SIG-M5 treated with dmso at 0.1 percent for 504 hours (cell line): ENCODE measurements around the gene ZNF253.
"Not testable (repeated sequence)": the region's sequence is repeated elsewhere in the genome, so short reads cannot be mapped to it uniquely, and the experiment has no call there.

Experiments used
- DNase-seq: peaks from one replicate; lab custom pipeline; 2025; ENCODE audit not compliant: unreplicated experiment; lab: John Stamatoyannopoulos, UW

ZNF253 gene

DNA sequence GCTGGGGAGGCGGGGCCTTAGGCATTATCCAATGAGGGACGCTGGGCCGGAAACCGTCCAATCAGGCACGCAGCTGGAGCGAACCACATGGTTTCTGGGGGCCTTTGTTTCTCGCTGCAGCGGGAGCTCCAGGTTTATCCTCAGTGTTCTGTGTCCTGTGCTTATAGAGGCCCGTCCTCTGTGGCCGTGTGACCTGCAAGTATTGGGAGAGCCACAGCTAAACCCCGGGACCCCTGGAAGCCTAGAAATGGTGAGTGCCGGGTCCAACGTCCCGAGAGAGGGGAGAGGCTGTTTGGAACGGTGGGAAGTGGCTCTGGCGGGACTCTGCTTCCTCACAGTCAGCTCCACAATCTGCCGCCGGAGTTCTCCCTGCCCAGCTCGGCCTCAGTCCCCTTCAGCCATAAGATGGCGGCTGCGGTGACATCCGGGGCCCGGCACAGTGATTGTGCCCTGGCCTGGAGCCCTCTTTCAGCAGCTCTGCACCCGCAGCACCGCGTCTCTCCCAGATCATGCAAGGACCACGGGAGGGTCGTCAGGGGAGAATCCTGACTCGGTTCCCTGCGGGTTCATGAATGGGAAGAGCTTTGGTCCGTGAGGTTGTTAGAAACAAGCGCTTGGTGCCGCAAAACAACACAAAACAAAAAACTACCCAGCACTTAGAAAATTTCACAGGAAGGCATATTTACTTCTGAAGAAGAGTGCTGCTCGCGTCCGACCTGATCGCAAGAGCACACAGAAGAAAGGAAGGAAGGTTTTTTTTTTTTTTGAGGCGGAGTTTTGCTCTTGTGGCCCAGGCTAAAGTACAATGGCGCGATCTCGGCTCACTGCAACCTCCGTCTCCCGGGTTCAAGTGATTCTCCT lies at the start of gene ZNF253:
Gene ZNF253, plus strand, starts transcription at position 133 of the 861 bp plus-strand sequence. Its CDS starts 115 bp downstream, at position 248.
- DNase-seq, result peak; percentile 61

DNA sequence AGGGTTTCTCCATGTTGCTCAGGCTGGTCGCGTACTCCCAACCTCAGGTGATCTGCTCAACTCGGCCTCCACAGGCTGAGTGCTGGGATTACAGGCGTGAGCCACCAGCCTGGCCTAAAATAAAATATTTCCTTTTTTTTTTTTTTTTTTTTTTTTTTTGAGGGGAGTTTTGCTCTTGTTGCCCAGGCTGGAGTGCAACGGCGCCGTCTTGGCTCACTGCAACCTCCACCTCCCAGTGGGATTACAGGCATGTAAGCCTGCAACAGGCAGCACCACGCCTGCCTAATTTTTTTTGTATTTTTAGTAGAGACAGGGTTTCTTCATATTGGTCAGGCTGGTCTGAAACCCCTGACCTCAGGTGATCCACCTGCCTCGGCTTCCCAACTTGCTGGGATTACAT lies 49.0 kb upstream of the ZNF253 start:
- DNase-seq, result no peak

DNA sequence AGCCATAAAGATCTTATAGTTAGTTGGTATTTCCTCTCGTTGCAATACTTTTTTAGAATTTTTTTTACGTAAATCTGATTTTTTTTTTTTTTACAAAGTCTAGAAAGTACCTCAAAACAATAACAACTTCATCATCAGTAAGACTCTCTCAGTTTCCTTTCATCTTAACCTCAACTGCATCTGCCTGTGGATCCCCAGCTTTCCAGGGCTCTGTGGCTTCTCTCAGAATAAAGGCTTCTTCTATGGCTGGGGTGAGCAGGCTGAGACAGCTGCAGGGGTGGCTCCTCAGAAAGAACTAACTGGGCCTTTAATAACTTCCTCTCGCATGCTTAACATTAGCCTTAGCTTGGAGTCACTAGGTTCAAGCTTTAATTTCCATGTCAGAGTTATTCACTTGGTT lies 48.3 kb upstream of the ZNF253 start:
- DNase-seq, result no peak

DNA sequence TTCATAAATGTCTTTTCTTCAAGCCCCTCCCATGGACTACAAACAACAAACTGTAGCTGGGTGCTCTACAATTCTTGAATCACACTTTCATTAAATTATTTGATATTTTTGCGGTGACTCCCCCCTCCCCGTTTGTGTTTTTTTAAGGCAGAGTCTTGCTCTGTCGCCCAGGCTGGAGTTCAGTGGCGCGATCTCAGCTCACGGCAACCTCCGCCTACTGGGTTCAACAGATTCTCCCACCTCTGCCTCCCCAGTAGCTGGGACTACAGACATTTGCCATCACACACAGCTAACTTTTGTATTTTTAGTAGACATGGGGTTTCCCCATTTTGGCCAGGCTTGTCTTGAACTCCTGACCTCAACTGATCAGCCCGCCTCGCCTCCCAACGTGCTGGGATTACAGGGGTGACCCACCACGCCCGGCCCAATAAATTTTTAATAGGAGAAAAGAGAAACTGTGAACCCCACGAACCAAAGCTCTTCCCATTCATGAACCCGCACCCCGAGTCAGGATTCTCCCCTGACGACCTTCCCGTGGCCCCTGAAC lies 44.8 kb upstream of the ZNF253 start:
- DNase-seq, result no peak

DNA sequence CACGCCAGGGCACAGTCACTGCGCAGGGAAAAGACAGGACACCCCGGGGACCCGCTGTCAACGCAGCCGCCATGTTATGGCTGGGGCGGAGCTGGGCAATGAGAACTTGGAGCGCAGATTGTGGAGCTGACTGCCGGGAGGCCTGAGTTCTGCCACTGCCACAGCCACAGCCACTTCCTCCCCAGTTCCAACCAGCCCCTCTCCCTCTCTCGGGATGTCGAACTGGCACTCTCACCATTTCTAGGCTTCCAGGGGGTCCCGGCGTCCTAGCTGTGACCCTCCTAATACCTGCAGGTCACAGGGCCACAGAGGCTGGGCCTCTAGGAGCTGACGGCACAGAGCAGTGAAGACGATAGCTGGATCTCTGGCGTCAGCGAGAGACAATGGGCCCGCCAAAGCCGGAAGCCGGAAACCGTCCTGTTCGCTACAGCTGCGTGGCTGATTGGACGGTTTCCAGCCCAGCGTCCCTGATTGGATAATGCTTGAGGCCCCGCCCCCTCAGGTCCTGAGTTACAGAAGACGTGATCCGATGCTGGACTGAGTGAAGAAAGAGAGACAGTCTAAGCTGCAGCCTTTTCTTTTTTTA lies 44.2 kb upstream of the ZNF253 start, which contains the start of gene ZNF506:
Gene ZNF506, minus strand, starts transcription at position 385 of the 586 bp plus-strand sequence. Its CDS starts 147 bp downstream, at position 238.
- DNase-seq, result no peak

DNA sequence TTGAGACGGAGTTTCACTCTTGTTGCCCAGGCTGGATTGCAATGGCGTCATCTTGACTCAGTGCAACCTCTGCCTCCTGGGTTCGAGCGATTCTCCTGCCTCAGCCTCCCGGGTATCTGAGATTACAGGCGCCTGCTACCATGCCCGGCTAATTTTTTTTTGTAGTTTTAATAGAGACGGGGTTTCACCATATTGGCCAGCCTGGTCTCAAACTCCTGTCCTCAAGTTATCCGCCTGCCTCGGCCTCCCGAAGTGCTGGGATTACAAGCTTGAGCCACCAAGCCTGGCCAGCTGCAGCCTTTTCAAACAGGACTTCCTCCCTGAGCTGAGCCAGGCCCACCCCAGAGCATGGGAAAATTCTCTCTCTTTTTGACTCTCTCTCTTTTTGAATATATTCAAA lies 43.7 kb upstream of the ZNF253 start:
- DNase-seq, result not testable (repeated sequence)

DNA sequence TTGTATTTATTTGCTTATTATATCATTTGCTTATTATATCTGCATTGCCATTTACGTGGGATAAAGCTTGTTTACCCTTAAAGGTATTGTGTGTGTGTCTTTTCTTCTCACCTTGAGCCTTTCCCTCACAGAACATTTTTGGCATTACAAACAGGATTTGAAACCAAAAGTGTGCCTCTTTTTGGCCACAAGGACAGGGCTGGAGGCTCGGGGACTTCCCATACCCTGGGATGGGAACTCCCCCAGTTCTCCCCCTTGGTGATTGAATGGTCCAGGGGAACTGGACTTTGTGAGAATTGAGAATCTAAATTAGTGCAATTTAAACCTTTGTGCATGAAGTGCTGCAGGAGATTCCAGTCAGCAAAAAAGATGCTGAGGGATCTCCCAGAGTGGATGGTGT lies 41.8 kb upstream of the ZNF253 start:
- DNase-seq, result no peak

DNA sequence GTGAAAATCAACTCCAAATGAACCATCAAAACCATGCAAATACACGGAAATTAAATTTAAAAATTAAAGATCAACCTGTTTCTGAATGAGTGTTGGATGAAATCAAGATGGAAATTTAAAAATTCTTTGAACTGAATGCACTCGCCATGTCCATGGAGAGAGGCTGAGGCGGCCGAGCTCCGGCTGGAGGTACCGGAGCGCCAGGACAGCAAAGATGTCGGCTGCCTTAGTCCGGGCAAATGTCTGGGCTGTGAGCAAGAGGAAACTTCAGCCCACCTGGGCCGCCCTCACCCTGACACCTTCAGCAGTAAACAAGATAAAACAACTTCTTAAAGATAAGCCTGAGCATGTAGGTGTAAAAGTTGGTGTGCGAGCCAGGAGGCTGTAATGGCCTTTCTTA lies 38.8 kb upstream of the ZNF253 start:
- no peak for DNase-seq

DNA sequence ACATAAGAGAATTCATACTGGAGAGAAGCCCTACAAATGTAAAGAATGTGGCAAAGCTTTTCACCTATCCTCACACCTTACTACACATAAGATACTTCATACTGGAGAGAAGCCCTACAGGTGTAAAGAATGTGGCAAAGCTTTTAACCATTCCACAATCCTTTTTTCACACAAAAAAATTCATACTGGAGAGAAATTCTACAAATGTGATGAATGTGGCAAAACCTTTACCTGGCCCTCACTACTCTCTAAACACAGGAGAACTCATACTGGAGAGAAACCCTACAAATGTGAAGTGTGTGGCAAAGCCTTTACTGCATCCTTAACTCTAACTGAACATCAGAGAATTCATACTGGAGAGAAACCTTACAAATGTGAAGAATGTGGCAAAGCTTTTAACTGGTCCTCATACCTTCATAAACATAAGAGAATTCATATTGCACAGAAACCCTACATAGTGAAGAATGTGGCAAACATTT lies 30.1 kb upstream of the ZNF253 start:
- no peak for DNase-seq

DNA sequence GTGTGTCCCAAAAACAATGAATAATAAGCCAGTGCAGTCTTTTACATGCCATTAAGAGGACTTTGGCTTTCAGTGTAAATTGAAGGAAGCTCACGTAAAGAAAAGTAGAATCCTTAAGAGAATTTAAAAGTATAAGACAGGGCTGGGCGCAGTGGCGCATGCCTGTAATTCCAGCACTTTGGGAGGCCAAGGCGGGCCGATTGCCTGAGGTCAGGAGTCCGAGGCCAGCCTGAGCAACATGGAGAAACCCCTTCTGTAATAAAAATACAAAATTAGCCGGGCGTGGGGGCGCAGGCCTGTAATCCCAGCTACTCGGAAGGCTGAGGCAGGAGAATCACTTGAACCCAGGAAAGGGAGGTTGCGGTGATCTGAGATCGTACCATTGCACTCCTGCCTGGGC lies 17.9 kb upstream of the ZNF253 start:
- no peak for DNase-seq

DNA sequence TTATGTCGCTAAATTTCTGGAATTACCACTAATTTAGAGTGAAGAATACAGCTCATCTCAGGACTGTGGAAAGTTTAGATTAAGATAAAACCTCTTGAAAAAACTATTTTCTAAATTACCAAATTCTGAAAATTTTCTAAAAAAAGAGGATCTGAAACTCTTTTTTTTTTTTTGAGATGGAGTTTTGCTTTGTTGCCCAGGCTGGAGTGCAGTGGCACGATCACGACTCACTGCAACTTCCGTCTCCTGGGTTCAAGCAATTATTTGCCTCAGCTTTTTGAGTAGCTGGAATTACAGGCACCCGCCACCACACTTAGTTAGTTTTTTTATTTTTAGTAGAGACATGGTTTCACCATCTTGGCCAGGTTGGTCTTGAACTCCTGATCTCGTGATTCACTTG lies 16.6 kb upstream of the ZNF253 start:
- DNase-seq, result no peak

DNA sequence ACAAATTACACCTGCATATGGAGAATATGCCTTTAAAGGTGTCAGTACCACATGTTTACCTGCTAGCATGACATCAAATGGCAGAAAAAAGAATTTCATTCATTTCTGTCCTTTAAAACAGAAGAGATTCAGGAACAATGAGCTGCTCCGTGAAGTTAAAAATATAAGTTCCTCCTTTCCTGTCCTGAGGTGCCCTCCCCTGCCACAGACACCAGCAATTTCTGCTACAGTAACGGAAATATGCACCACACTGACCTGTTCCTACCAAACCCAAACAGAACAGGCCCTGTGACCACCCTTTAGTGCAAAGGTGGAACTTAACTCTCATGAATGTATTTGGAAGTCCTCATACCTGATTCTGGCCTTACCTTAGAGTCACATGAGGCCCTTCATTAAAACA lies 13.9 kb upstream of the ZNF253 start:
- DNase-seq, result not testable (repeated sequence)

DNA sequence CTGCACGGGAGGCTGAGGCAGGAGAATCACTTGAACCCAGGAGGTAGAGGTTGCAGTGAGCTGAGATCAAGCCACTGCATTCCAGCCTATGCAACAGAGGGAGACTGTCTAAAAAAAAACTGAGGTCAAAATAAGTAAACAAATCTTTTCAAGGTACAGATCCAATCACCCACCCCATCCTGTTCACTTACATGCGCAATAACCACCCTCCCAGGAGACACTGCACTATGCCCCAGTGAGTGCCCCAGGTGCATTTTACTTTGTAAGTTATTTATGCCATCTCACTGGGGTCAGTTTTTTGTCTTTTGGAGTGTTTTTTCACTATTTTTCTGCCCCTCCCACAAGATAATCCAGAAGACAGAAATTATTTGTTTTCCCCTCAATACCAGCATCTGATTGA lies 6.9 kb upstream of the ZNF253 start:
- no peak for DNase-seq

DNA sequence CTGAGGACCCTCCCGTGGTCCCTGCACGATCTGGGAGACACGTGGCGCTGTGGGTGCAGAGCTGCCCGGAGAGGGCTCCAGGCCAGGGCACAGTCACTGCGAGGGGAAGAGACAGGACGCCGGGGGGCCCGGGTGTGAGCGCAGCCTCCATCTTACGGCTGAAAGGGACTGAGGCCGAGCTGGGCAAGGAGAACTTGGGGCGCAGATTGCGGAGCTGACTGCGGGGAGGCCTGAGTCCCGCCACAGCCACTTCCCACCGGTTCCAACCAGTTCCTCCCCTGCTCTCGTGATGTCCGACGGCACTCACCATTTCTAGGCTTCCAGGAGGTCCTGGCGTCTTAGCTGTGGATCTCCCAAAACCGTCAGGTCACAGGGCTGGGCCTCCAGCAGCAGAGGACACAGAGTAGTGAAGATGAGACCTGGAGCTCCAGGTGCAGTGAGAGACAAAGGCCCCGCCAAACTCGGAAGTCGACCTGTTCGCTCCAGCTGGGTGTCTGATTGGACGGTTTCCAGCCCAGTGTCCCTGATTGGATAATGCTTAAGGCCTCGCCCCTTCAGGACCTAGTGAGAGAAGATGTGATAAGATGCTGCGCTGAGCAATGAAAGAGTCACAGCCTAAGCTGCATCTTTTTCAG lies 4.8 kb upstream of the ZNF253 start:
- no peak for DNase-seq

DNA sequence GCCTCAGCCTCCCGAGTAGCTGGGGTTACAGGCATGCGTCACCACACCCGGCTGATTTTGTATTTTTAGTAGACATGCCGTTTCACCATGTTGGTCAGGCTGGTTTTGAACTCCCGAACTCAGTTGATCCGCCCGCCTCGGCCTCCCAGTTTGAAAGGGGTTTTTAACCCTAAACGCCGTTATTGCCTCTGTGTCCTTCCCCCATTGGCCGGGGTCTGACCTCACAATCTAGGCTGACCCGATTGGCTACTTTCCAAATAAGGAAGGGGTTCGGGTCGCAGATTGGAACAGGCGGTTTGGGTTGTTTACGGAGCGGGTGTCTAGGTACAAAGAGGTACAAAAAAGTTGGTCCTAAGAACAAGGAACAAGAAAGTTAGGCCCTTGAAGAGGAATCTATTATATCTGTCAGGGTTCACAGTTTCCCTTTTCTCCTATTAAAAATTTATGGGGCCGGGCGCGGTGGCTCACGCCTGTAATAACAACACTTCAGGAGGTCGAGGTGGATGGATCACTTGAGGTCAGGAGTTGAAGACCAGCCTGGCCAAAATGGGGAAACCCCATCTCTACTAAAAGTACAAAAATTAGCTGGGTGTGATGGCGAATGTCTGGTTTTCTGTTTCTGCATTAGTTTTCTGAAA lies 1.0 kb downstream of the ZNF253 start:
- no peak for DNase-seq

DNA sequence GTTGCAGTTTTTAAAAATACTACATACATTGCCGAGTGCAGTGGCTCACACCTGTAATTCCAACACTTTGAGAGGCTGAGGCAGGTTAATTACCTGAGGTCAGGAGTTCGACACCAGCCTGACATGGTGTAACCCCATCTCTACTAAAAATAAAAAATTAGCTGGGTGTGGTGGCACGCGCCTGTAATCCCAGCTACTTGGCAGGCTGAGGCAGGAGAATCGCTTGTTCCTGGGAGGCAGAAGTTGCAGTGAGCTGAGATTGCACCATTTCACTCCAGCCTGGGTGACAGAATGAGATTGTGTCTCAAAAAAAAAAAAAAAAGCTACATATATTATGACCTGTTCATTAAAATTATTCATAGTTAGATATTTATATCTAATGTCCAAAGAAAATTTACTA lies 4.4 kb downstream of the ZNF253 start:
- DNase-seq, result not testable (repeated sequence)

DNA sequence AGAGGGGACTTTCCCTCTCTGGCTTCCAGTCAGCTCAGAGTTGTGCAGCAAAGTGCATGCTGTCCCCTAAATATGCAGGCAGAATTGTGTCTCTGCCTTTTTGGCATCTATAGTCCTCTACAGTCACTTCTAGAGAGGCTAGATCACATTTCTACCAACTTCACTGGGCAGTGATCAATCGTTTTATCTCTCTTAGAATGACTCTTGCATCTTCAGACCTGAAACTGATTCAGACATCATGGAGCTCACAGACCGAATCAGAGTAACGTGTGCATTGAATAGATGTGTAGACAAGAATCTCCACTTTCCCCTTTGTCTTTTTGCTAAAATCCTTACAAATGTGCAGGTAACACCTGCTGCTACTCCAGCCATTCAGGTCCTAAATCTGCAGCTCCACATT lies 6.2 kb downstream of the ZNF253 start:
- no peak for DNase-seq

DNA sequence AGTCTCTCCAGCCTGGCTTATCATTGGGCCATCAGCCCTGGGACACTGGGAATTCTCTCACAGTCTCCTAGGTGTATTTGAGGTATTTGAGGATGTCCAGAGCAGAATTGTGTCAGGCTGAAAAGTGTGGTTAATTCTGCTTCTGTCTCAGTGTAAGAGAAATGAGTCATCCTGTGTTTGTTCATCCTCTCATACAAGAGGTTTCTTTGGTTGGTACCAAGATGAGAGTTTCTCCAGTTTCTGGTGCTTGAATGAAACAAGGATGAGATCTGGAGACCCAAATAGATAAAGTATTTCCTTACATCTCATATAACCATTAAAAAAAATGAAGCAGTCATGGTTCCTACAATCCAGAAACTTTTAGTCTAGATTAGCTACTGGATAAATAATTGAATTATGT lies 7.7 kb downstream of the ZNF253 start:
- DNase-seq, result no peak

DNA sequence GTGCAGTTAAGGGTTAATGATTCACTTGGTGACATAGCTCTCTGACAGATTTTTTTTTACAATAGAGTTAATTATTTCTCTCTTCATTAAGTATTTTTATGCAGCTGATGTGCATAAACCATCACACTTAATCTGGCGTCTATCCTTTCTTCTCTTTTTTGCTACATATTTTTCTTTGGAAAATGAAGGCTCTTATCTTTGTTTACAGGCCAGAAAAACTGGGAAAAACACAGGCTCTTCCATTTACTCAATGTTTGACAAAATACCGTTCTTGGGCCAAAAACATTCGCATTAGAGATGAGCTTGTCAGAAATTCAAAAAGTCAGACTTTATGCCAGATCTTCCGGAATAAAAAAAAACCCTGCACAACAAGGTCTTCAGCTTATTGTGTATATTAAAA lies 12.0 kb downstream of the ZNF253 start:
- DNase-seq, result no peak

DNA sequence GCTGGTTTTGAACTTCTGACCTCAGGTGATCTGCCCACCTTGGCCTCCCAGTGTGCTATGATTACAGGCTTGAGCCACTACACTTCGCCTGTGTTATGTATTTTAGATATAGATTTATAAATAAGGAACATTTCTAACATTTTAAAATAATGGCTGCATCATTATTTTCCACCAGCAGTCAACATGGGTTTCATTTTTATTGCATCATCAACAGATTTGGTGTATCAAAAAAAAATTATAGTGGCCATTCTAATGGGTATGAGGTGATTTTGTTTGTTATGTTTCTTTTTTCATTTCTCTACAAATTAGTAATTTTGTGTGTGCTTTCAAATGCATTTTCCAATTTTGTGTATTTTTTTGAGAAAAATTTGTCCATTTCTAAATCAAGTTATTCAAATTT lies 18.9 kb downstream of the ZNF253 start:
- DNase-seq, result no peak
